Activated CD4-positive, alpha-beta T cell treated with anti-CD3 and anti-CD28 coated beads, Interleukin-2, amount 50 U/mL, for 4 hours (primary cell): Measurements from ENCODE around the gene FOXO1.
A peak's percentile ranks its signal among the peaks of the same experiment; 100 is the strongest.

Experiments used
- DNase-seq, 2 experiments: peaks; one replicate each; pipeline ENCODE4 v3.0.0-alpha.2; 2020

Gene FOXO1

DNA sequence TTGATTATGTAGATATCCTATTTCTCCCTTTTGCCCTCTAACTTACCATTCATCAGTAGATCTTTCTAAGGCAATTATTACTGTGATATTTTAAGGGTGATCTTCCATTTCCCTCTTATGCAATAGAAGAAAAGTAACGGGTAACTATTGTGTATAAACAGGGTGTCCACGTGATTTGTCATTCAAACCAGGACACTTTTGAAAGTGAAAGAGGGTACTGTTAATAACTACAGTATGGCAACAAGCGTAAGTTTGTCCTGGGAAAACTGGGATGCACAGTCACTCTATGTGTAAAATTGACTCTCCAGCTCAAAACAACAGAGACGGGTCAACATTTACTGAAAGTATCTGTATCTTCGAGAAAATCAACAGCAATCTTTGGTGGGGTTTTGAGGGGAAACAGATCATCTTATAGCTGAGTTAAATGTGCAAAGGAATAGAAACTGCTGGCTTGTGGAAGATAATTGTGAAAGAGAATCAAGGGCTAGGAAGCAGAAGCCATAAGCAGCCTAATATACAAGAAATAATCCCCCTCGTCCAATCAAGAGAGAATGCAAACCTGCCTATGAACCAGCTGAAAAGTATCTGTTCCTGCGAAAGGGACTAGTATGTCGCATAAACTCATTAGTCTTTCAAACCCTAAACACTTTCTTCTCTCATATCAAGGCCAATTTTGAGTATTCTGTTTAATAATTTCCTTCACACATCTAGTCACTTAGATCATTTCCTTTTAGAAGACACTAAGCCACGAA lies 126.7 kb downstream of the FOXO1 start:
- no peak for DNase-seq

DNA sequence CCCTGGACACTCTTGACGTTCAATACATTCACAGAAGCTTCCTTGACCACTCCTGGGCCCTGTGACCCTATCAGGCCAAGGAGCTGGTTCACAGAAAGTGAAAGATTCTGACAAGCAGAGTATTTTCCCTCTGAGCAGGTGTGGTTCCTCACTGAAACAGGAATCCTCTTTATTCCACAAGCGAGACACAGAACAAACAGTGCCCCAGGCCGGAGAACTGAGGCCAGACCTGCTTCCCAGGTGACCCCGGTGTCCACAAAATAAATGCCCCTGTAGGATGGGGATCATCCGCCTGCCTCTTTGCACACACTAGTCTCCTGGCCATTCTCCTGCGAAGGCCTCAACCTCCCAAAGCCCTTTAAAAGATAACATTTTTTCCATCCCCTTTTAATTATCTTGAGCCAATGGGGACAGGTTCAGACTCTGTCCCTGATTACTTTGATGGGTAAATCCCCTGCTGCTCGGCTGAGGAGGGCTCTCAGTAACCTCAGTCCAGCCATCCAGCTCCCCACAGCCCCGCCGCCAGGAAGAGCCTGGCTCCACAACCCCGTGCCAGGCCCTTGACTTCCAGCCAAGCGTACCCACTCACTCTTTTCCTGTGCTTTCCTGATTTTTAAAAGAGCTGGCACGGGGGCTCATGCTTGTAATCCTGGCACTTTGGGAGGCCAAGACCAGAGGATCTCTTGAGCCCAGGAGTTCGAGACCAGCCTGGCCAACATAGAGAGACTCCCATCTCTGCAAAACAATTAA lies 129.1 kb downstream of the FOXO1 start:
- DNase-seq: no peak

DNA sequence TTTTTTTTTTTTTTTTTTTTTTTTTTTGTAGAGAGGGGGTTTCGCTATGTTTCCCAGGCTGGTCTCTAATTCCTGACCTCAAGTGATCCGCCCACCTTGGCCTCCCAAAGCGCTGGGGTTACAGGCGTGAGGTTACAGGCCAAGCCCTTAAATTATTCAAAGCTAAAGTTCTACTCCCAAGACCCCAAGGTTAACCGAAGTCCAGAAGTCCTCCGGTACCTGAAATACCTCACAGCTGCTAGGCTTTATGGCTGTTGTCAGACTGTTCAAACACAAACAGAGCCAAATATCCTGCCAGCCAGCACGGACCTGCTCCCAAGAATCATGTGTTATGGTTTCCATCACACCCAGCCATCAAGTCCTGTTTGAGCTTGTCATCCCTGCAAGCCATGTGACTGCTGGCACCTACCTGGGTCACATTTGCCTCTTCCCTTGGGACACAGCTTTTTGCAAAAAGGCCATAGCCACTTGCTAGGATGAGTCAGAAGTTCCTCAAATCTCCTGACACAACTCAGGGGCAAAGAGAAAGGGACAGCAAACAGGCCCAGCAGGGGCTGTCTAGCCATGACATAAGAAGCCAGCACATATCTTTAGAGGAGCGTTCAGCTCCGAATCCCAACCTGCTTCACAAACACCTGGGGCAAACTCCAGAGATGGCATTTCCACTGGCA lies 129.9 kb downstream of the FOXO1 start:
- DNase-seq: no peak

DNA sequence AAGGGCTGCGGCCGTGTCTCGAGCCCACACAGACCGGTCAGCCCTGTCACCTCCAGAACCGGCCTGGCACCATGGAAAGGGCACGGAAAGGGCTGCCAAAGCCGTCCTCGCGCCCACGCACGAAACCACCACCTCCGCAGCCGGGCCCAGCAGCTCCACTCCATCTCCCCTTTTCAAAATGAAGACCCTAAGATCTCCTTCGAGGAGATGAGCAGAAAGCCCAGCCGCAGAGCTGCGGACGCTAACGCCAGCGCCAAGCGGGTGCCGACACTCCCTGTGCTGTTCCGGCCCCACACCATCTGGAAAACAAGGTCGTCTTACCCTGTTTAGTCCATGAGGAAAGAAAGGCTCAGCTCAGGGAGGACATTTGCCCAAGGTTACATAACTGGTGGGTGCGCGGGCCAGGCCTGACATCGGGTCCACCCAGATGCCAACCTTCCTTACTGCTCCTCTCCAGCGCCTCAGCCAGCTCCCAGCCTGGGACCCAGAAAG lies 131.1 kb downstream of the FOXO1 start:
- DNase-seq: no peak

GRCh38 chr13:40534456-40534855 lies 132.0 kb downstream of the FOXO1 start:
- no peak for DNase-seq

DNA sequence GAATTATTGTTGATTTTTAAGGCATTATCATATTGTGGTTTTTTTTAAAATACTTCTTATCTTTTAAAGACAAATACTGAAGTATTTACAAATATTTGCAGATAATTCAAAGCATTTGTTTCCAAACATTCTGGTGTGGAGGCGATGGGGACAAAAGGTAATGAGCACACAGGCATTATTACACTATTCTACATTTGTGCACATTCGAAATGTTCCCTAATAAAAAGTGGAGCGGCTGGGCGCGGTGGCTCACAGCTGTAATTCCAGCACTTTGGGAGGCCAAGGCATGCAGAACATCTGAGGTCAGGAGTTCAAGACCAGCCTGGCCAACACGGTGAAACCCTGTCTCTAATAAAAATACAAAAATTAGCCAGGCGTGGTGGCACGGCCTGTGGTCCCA lies 133.4 kb downstream of the FOXO1 start:
- DNase-seq: no peak

DNA sequence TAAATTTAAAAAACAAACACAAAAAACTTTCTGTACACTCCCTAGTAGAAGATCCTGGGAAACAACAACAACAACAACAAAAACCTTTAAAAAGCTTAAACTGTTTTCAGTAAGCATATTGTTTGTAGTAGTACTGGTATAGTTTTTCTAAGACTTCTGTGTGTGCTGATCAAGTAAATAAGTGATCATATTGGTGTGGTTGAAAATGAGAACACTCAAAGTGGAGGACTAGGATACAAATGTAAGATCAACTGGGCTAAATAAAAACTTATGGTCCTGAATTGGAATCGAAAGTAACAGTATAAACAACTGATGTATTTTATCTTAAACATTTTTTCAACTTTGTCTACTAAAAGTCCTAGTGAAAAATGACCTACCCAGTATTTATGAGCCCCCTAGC lies 135.5 kb downstream of the FOXO1 start:
- DNase-seq: no peak

DNA sequence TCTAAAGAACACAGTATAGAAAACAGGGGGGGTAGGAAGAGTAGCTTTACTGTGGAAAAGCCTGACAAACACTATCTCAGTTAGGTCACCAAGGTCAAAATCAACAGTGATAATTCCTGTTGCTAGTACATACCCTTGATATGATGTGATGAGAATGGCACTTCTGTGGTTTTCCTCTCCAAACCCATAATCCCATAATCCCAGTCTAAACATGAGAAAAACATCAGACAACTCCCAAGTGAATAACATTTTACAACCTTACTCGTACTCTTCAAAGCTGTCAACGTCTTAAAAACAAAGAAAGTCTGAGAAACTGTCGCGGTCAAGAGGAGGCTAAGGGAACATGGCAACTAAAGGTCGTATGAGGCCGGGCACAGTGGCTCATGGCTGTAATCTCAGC lies 137.6 kb downstream of the FOXO1 start:
- DNase-seq: no peak

DNA sequence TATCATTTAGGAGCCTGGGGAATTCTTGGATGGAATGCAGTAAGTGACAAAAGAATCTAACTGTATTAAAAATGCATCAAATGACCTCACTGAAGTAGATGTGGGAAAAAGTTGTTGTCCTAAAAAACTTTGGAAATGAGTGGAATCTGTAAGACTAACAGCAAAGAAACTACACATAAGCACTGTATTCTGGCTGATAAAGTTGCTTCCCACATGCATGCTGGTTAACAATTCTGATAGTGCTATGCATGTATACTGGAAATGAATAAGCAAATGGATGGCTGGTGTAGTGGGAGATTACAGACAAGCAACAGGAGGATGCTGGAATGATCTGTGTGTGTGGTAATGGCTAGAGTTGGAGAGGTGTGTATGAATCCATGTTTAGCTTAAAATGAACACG lies 138.5 kb downstream of the FOXO1 start:
- no peak for DNase-seq

DNA sequence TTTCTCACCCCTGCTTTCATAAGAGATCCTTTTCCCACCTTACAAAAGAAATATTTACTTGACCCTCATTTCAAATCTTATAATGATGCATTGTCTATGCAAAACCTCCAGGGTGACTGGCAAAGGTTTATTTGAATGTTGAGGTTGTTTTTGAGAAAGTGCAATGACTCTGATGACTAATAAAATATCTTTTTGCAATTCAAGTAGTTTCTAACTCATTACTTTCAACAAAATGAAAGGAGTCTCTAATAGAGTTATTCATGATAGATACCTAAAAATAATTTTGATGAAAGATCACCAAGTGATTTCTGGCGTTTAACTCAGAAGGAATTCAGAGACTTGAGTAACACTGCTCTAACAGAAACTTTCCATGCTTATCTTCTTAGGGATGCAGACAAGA lies 144.2 kb downstream of the FOXO1 start:
- no peak for DNase-seq

DNA sequence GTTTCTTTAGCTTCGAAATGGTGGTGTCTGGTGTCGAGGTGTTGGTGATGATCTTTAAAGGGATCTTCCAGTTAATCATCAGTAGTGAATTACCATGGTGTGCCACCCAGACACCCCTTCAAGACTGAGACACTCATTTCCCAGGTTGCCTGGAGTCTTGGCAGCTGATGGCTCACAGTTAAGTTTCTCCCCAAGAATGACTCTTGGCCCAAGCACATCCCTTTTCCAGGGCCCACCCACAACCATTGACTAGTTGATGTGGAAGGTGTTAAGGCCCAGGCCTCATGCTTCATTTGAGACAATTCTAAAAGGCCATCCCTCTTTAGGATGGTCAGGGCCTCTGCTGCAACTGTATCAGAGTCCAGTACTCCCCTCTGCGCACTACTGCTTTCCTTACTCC lies 145.5 kb downstream of the FOXO1 start:
- DNase-seq: no peak

- DNase-seq: no peak
These were observed 146.8 kb downstream of the FOXO1 start for GRCh38 chr13:40519637-40520036.

GRCh38 chr13:40518481-40518882 lies 148.0 kb downstream of the FOXO1 start:
- peak; percentile 33 to 53 for DNase-seq

- DNase-seq: no peak
These were observed 148.7 kb downstream of the FOXO1 start for GRCh38 chr13:40517486-40518480.

GRCh38 chr13:40515702-40516101 lies 150.7 kb downstream of the FOXO1 start:
- no peak for DNase-seq

DNA sequence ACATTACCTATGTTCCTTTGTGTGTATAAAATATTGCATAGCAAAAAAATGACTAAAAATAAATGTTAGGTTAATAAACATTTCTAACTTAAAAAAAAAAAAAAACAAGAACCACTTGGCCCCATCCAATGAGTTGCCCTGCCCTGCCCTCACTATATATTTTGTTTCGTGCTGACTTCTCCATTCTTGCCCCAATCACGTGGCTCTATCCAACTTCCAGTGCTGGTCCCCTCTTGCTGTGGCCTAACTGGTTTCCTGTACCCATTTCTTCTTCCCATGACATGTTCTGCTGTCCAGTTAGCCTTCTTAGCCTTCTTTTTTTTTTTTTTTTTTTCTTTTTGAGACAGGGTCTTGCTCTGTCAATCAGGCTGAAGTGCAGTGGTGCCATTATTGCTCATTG lies 151.6 kb downstream of the FOXO1 start:
- DNase-seq: no peak

DNA sequence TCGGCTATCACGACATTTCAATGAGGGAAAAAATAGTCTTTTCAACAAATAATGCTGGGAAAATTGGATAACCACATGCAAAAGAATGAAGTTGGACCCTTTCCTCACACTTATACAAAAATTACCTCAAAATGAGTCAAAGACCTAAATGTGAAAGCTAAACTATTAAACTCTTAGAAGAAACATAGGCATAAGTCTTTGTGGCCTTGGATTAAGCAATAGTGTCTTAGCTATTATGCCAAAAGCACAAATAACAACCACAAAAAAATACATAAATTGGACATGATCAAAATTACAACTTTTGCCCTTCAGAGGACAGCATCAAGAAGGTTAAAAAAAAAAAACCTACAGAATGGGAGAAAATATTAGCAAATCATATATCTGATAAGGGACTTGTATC lies 156.6 kb downstream of the FOXO1 start:
- DNase-seq: no peak

GRCh38 chr13:40508767-40509342 lies 157.6 kb downstream of the FOXO1 start:
- DNase-seq: no peak

- DNase-seq: no peak
These were observed 158.3 kb downstream of the FOXO1 start for GRCh38 chr13:40508127-40508526.

DNA sequence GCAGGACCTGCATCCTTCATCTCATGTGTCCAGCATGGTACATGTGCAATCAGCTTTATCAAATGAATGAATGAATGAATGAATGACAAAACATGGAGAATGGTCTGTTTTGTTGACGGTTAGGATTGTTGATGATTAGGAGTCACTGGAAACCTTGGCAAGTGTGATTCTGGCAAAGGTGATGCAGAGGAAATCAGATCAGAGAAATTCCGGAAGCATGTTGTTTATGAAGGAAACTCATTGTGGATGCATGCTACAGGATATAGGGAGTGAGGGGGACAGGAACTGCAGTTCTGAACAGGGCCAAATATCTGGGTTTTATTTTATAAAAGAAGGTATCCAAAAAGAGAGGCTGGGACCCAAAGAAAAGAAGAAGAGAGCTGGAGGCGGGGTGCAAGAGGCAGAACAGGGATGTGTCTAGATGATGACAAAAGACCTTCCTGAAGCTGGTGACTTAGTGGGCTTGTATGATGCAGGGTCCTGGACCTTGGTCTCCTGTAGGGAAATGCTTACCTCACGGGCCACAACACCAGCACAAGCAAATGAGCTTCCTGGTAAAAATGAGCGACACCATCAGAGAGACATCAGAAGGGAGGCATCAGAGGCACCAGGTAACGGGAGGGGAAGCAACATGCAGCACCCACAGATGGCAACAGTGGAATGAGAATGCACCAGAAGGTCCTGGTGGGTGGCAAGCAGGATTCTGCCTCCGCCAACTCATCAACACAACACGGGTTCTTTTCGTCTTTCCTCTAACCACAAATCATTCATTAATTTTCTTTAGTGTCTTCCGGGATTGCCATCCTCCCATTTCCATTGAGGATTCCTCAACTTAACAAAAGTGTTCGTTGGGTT lies 159.6 kb downstream of the FOXO1 start:
- no peak for DNase-seq
